GM12878 (cell line): ENCODE results near the gene SLC6A7. TPM values are rescaled to one million over a fixed set of nuclear protein-coding genes. Genes with fewer than 3 reads are reported as not detected.

Experiments used
- ATAC-seq: fragments of 200-7000 bp; cut with Tn5 transposase; 3 replicates; pipeline ENCODE4 v1.9.1; 2020; ENCODE audit warnings: mild to moderate bottlenecking, moderate library complexity
- BruUV-seq: library from RNA; stranded (reverse); fragments of 400-500 nt; replicated peaks from 2 replicates; lab custom pipeline; 2021; lab: Mats Ljungman, UMichigan
- CTCF ChIA-PET: fragments of 300-600 bp; sonication (Branson Sonifier 250); formaldehyde crosslinking; extraction: SDS; loops from one replicate; lab custom pipeline; 2021; ENCODE audit warnings: inconsistent platforms; lab: Yijun Ruan, JAX
- POLR2A ChIA-PET: fragments of 350-600 bp; formaldehyde crosslinking; extraction: SDS; loops from one replicate; lab custom pipeline; 2021; ENCODE audit warnings: inconsistent platforms; lab: Charles Lee
- RAD21 ChIA-PET: fragments of 300-600 bp; sonication (Branson Sonifier 250); formaldehyde crosslinking; loops from one replicate; lab custom pipeline; 2023; ENCODE audit warnings: antibody characterized with exemption; ENCODE audit not compliant: unreplicated experiment; lab: Charles Lee
- SMC1A ChIA-PET: fragments of 300-600 bp; sonication (Branson Sonifier 250); formaldehyde crosslinking; loops from one replicate; lab custom pipeline; 2023; ENCODE audit not compliant: unreplicated experiment, uncharacterized antibody; lab: Charles Lee
- DNase-seq: peaks from one replicate; pipeline ENCODE4 v3.0.0-alpha.2; 2011; ENCODE audit warnings: low read depth, low spot score
- FAIRE-seq: peaks from 3 replicates; lab custom pipeline; 2011; peaks lifted over from hg19 to GRCh38; lab: Jason Lieb, UNC
- H2AFZ ChIP-seq: 2 replicates; pipeline ENCODE4 v1.6.0; 2011; ENCODE audit warnings: low read depth, low read length, control low read depth; ENCODE audit not compliant: control insufficient read depth
- H3K27ac ChIP-seq: 2 replicates; pipeline ENCODE4 v1.5.1; 2011; ENCODE audit warnings: control low read depth; ENCODE audit not compliant: control insufficient read depth, insufficient read depth
- H3K27me3 ChIP-seq, 2 experiments: replicated peaks in 1 of 2; 2 replicates each; pipeline versions ENCODE4 v1.6.0 to v1.6.1; 2011; ENCODE audit warnings: low read length in 1 of 2; ENCODE audit not compliant: control insufficient read depth in 2 of 2, insufficient read depth in 2 of 2
- H3K36me3 ChIP-seq, 2 experiments: 2 replicates each; pipeline ENCODE4 v1.5.1; 2011; ENCODE audit warnings: low read length in 1 of 2; ENCODE audit not compliant: control insufficient read depth in 2 of 2, insufficient read depth in 2 of 2
- H3K4me1 ChIP-seq: 2 replicates; pipeline ENCODE4 v1.6.1; 2011; ENCODE audit warnings: mild to moderate bottlenecking, low read length, moderate library complexity, mixed read lengths; ENCODE audit not compliant: control insufficient read depth, insufficient read depth
- H3K4me2 ChIP-seq: 2 replicates; pipeline ENCODE4 v1.6.0; 2011; ENCODE audit warnings: control low read depth; ENCODE audit not compliant: control insufficient read depth, insufficient read depth
- H3K4me3 ChIP-seq: fragments of 200-600 bp; sonication (generic); 2 replicates; pipeline ENCODE4 v1.5.1; 2016
- H3K79me2 ChIP-seq: 2 replicates; pipeline ENCODE4 v1.6.0; 2011; ENCODE audit warnings: low read length; ENCODE audit not compliant: control insufficient read depth, insufficient read depth
- H3K9ac ChIP-seq: 2 replicates; pipeline ENCODE4 v1.8.0; 2011; ENCODE audit warnings: low read length, control low read depth, mixed read lengths; ENCODE audit not compliant: control insufficient read depth, insufficient read depth
- H3K9me3 ChIP-seq: replicated peaks from 3 replicates; pipeline ENCODE4 v1.5.1; 2011; ENCODE audit warnings: mild to moderate bottlenecking, low read length; ENCODE audit not compliant: control insufficient read depth, insufficient read depth
- H4K20me1 ChIP-seq: 2 replicates; pipeline ENCODE4 v1.6.0; 2011; ENCODE audit not compliant: control insufficient read depth, insufficient read depth
- CTCF ChIP-seq, 3 experiments: IDR thresholded peaks in 2 of 3; conservative IDR thresholded peaks in 1 of 3; 2 replicates each; pipeline ENCODE4 v1.5.1; 2011; ENCODE audit warnings: low read depth in 3 of 3, low read length in 3 of 3, mild to moderate bottlenecking in 3 of 3, control low read depth in 2 of 3, moderate library complexity in 2 of 3, inconsistent platforms in 1 of 3, mixed read lengths in 1 of 3; ENCODE audit not compliant: control insufficient read depth in 2 of 3, insufficient read depth in 1 of 3; ENCODE audit errors: extremely low read depth in 1 of 3
- ELK1 ChIP-seq: IDR thresholded peaks from 2 replicates; pipeline ENCODE4 v1.6.1; 2012; ENCODE audit warnings: low read depth, low read length, improper control_type of control experiment
- WGBS: methylation state at CpG from one replicate; pipeline ENCODE4 v1.1.6; 2016; ENCODE audit warnings: low lambda C conversion rate; ENCODE audit not compliant: insufficient replicate concordance, insufficient coverage; ENCODE audit errors: missing lambda C conversion rate; 5-methylcytosine and 5-hydroxymethylcytosine counted together
- in situ Hi-C: fragments of 300-500 bp; cut with MboI; formaldehyde crosslinking; loops from 9 replicates; pipeline ENCODE4 v1.14.3; 2018; ENCODE audit warnings: mixed read lengths
- intact Hi-C: fragments of 100-400 bp; cut with micrococcal nuclease; formaldehyde crosslinking; loops from one replicate; pipeline ENCODE4 v1.14.2; 2022; ENCODE audit not compliant: unreplicated experiment
- polyA plus RNA-seq, 11 experiments: library from polyadenylated mRNA; depleted of rRNA in 4 of 11; unstranded in 6 of 11; stranded (reverse) in 5 of 11; fragments of >200 nt; fragmentation: Nextera tagmentation in 4 of 11; fragmentation: Illumina TruSeq in 1 of 11; extraction: Ambion mirVana in 4 of 11; extraction: Trizol in 1 of 11; gene quantifications; 1 replicate in 1 of 11; 2 replicates in 10 of 11; pipeline versions ENCODE4 v1.2.1 to v1.2.3, GENCODE V29; 2011 to 2016; ENCODE audit warnings: inconsistent platforms in 2 of 11, missing spikeins in 2 of 11, low read depth in 1 of 11
- total RNA-seq, 4 experiments: library from RNA; depleted of rRNA in 3 of 4; stranded (reverse); fragments of >200 nt in 3 of 4; fragmentation: Illumina TruSeq in 1 of 4; extraction: Trizol in 1 of 4; gene quantifications; 2 replicates each; pipeline versions ENCODE4 v1.2.1 to v1.2.3, GENCODE V29; 2013 to 2021

SLC6A7 gene
- total and polyA plus RNA-seq, 10 of the 15 experiments (the other 5 are each of a cell fraction or from before 2014, with no cell fraction given), result 0.01 to 0.15 (median 0.06) TPM; not detected in 7

- intact Hi-C loops, result loop anchor here (10.0 kb wide), 1 partner anchor 577 kb away; no protein-coding TSS in a partner anchor
- H3K27me3 ChIP-seq, result peaks cover 0 to 3% of the 10 kb centered on the region in 2 experiments; a peak in 2 of 4 replicates
- DNase-seq (no peak), FAIRE-seq (no peak), ATAC-seq (0 out of 3 replicates have a peak, but pooled peaks have one; percentile 9)
- SMC1A ChIA-PET, result interaction anchor here (1.4 kb wide), 1 partner anchor 49 kb away, joined by 3 read pairs; no protein-coding TSS in a partner anchor
- CTCF ChIA-PET, result interaction anchor here (1.5 kb wide), 1 partner anchor 51 kb away, joined by 3 read pairs; no protein-coding TSS in a partner anchor
- no peak overlapping the region for H3K4me3 ChIP-seq
- no peak overlapping the region for H3K4me2 ChIP-seq
- H2AFZ ChIP-seq, result no peak overlapping the region
- POLR2A ChIA-PET, result no interaction called here
- in situ Hi-C loops, result no loop called here
- no peaks in the 10 kb centered on the region for H3K4me1 ChIP-seq
- H3K9ac ChIP-seq, result no peak overlapping the region
- no peak for TF ChIP-seq ELK1
- TF ChIP-seq CTCF (IDR thresholded peaks at IDR 0.05 in 2 of 3, conservative IDR thresholded peaks at IDR 0.05 in 1 of 3; ENCODE audit: control insufficient read depth in 2 of 3, extremely low read depth in 1 of 3, insufficient read depth in 1 of 3, low read depth in 3 of 3, low read length in 3 of 3), result peak in 1 of 3 experiments; percentile 12; a peak in 2 of 6 replicates
- no peaks in the 10 kb centered on the region for H3K79me2 ChIP-seq
- RAD21 ChIA-PET, result interaction anchor here (1.4 kb wide), 1 partner anchor 48 kb away, joined by 5 read pairs; no protein-coding TSS in a partner anchor
- H3K9me3 ChIP-seq, result no peaks in the 10 kb centered on the region
- H3K36me3 ChIP-seq, result no peaks in the 10 kb centered on the region
- H3K27ac ChIP-seq, result no peak overlapping the region
- H4K20me1 ChIP-seq, result no peaks in the 10 kb centered on the region
- no TSS peak for BruUV-seq
- 27% methylated on average over 15 of the region's 15 CpGs for WGBS
These were observed 21.5 kb downstream of the SLC6A7 start for GRCh38 chr5:150211156-150212030.
